Measurements from ENCODE around the gene ASMTL. TPM values are rescaled to one million over a fixed set of nuclear protein-coding genes. Genes with fewer than 3 reads are reported as not detected.

ASMTL gene
- total RNA-seq, 1 donor from 2014 or later: 27.1 TPM

DNA sequence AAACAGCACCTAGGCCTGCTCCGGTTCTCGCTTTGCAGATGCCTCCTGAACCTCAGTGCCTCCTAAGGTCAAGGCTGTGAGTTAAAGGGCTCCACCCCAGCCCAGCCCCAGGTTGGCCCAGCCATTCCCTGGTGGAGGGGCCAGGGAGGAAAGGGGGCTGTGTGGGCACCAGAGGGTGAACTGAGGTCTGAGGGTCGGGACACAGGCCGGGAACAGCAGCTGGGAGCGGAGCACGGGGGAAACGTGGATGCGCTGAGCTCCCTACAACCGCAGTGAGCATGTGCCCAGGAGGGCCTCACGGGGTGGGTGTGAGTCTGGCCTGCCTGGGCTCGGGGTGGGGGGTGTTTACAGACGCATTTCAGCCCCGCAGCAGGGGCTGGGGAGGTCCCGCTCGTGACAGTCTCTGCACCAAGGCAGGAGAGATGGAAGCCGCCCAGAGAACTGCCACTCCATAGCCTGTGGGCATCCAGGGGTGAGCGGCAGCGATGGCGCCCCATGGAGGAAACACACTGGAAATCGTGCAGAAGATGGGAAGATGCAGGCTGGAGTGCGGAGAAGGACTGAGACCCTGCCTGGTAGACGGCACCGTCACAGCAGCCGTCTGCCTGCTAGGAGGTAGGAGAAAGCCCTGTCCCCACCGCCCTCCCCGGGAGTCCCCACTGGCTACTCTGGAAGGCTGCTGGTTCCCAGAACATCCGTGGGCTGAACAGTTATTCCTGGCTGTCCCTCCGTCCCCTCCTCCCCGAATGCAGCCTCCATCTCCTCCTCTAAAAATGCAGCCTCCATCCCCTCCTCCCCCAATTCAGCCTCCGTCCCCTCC lies 50.9 kb downstream of the ASMTL start:
- Histone ChIP-seq H3K4me1 (no peaks in the 10 kb centered on the region), H3K9me3 (no peaks in the 10 kb centered on the region), H3K36me3 (peaks cover 38 to 47% of the 10 kb centered on the region in 2 donors), H3K4me3 (no peak overlapping the region), H3K27ac (no peak overlapping the region), H3K27me3 (no peaks in the 10 kb centered on the region)
- intact Hi-C loops (cut with DNase I): no loop called here
- TF ChIP-seq, protein P1, sequence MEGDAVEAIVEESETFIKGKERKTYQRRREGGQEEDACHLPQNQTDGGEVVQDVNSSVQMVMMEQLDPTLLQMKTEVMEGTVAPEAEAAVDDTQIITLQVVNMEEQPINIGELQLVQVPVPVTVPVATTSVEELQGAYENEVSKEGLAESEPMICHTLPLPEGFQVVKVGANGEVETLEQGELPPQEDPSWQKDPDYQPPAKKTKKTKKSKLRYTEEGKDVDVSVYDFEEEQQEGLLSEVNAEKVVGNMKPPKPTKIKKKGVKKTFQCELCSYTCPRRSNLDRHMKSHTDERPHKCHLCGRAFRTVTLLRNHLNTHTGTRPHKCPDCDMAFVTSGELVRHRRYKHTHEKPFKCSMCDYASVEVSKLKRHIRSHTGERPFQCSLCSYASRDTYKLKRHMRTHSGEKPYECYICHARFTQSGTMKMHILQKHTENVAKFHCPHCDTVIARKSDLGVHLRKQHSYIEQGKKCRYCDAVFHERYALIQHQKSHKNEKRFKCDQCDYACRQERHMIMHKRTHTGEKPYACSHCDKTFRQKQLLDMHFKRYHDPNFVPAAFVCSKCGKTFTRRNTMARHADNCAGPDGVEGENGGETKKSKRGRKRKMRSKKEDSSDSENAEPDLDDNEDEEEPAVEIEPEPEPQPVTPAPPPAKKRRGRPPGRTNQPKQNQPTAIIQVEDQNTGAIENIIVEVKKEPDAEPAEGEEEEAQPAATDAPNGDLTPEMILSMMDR (IDR thresholded peaks at IDR 0.05): no peak
- DNase-seq (ENCODE audit: low spot score in 2 of 2): no peak

DNA sequence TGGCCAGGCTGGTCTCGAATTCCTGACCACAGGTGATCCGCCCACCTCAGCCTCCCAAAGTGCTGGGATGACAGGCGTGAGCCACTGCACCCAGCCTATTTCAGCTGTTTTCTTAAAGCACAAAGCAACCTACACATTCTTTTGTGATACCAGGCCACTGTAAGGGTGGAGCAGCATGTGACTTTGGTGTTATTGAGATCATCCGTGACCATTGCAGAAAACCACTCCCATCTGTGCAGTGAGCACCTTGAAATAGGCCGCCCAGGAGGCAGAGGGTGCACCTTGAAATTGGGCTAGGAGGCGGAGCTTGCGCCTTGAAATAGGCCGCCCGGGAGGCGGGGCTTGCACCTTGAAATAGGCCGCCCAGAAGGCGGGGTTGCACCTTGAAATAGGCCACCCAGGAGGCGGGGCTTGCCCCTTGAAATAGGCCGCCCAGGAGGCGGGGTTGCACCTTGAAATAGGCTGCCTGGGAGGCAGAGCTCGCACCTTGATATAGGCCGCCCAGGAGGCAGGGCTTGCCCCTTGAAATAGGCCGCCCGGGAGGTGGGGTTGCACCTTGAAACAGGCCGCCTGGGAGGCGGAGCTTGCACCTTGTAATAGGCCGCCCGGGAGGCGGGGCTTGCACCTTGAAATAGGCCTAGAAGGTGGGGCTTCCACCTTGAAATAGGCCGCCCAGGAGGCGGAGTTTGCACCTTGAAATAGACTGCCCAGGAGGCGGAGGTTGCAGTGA lies 51.8 kb downstream of the ASMTL start:
- intact Hi-C loops (cut with DNase I): no loop called here
- H3K4me3 ChIP-seq: no peak overlapping the region
- H3K4me1 ChIP-seq: no peaks in the 10 kb centered on the region
- H3K27me3 ChIP-seq: no peaks in the 10 kb centered on the region
- no peaks in the 10 kb centered on the region for H3K9me3 ChIP-seq
- no peak overlapping the region for H3K27ac ChIP-seq
- TF ChIP-seq, protein P1 (IDR thresholded peaks at IDR 0.05): no peak
- H3K36me3 ChIP-seq: peaks cover 29 to 38% of the 10 kb centered on the region in 2 donors
- DNase-seq (ENCODE audit: low spot score in 2 of 2): no peak

DNA sequence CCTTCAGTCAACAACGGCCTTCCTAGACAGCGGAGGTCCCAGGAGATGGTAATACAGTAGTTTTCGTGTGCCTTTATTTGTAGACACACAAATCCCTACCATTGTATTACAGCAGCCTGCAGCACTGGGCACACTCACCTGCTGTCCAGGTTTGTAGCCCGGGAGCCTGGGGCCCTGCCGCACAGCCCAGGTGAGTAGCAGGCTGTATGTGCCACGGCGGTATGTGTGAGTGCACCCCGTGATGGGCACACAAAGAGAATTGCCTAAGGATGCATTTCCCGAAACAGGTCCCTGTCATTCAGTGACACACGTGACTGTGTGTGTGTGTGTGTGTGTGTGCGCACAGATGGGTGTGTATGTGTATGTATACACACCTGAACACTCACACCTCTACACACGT lies 52.7 kb downstream of the ASMTL start:
- no peaks in the 10 kb centered on the region for H3K27me3 ChIP-seq
- intact Hi-C loops (cut with DNase I): no loop called here
- DNase-seq (ENCODE audit: low spot score in 2 of 2): no peak
- TF ChIP-seq, protein P1 (IDR thresholded peaks at IDR 0.05): no peak
- no peak overlapping the region for H3K27ac ChIP-seq
- no peak overlapping the region for H3K4me3 ChIP-seq
- no peaks in the 10 kb centered on the region for H3K9me3 ChIP-seq
- H3K4me1 ChIP-seq: no peaks in the 10 kb centered on the region
- peaks cover 26 to 30% of the 10 kb centered on the region in 2 donors for H3K36me3 ChIP-seq

DNA sequence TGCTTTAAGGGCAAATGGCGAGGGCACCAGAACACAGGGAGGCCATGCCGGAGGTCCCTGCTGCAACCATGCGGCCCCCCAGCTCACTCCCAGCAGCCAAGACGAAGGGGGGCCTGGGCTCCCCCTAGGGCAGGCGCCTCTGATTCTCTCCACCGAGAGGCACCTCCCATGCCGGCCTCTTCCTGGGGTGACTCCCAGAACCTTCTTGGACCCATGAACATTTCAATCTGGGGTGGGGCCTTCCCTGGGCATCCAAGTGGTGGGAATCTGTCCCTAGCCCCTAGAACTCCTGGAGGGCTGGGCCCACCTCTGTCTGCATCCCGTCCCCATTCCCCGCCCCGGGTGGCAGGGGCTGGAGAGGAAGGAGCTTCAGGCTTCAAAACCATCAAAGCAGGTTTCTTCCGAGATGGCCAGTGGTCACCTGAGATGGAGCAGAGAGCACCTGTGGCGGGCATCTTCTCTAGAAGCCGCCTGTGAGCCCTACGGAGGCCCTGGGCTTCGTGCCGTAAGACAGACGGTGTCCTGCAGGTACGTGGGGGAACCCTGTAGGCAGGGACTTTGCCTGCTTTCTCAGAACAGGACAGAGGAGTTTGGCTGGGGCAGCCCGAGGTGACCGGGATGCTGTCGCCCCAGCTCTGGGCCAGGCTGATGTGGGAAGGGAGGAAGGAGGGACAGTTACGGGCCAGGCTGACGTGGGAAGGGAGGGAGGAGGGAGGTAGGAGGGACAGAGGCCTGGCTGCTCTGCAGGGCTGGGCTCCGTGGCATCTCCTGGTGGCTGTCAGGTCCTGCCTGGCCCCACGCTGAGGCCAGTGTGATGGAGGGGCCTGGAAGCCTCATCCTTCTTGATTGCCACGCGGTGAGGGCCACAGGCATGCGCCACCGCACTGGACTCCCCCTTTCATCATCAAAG lies 54.0 kb downstream of the ASMTL start:
- Histone ChIP-seq H3K36me3 (peaks cover 16 to 20% of the 10 kb centered on the region in 2 donors), H3K27ac (no peak overlapping the region)
- intact Hi-C loops (cut with DNase I): loop anchor here (10.0 kb wide), 1 partner anchor 1096 kb away; no protein-coding TSS in a partner anchor

More for the DNA sequence above, 54.0 kb downstream of the ASMTL start:
- H3K4me1 ChIP-seq: peaks cover 0 to 2% of the 10 kb centered on the region in 2 donors
- no peaks in the 10 kb centered on the region for H3K9me3 ChIP-seq
- H3K27me3 ChIP-seq: no peaks in the 10 kb centered on the region
- no peak for DNase-seq (ENCODE audit: low spot score in 2 of 2)
- H3K4me3 ChIP-seq: no peak overlapping the region
- TF ChIP-seq, protein P1 (IDR thresholded peaks at IDR 0.05): no peak

All from ascending aorta (tissue), 2 donors.